ENCODE data around the gene ZMYND8.
"Not testable (repeated sequence)": the region's sequence is repeated elsewhere in the genome, so short reads cannot be mapped to it uniquely, and the experiment has no call there.

The ZMYND8 gene

DNA sequence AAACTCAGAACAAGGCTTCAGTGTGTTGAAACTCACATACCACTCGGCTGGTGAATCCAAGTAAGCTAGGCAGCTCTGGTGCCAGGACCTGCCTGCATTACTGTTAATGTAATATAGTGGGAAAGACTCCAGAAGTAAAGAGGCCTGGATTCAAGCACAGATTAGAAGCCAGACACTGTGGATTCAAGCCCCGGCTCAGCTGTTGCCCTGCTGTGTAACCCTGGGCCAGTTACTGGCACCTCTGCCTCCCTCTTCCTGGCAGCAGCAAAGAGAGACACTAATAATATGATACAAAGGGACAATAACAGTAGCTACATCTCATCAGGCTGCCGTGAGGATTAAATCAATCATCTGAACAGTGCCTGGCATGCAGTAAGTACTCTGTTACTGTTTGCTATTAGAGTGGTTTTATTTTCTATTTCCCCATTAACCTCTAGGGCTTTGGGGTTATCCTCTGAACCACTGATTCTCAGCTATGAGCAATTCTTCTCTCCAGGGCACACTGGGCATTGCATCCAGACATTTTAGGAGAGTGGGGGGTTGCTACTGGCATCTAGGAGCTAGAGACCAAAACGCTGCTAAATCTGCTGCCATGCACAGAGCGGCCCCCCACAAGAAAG lies 92.9 kb downstream of the ZMYND8 start:
- no peak for DNase-seq

DNA sequence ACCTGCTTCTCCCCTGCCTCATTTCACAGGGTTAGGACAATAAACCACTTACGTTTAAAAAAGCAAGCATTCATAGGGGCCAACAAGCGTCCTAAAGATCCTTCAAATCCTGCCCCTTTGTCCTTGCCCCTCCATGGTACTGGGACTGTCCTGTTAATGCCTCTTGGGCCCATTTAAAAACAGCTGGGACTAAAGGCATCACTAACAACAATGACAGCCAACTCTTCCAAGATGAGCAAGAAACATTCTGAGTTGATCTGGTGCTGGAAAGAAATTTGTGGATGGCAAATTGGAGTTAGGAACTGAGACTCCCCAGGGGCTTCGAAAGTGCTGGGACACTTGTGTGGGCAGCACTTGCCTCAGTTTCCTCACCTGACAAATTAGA lies 93.4 kb downstream of the ZMYND8 start:
- no peak for DNase-seq

DNA sequence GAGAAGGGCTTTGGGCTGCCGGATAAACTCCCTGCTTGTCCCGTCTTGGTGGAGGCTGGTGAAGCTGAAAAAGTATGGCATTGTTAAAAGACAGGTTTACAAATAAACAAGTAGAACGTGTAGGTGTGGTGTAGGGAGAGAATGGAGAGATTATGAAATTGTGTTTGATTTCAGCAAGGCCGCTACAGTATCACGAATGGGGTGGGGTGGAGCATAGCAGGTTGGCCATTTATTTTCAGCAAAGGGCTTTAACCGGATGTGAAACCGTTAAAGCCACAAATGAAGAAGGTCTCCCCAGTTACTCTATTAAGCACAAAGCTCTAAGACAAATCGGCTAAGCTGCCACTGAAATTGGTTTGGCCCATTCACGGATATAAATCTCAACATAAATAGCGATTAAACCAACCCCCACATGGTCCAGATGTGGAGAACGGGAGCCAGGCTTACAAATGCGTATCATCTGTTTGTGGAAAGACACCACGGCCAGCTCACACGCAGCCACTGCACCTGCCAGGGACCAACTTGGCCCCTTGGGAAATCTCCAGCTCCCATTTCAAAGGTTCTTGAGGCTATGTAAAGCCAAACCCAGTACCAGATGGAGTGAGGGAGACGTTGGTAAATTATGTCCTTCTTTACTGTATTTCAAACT lies 94.0 kb downstream of the ZMYND8 start:
- no peak for DNase-seq

DNA sequence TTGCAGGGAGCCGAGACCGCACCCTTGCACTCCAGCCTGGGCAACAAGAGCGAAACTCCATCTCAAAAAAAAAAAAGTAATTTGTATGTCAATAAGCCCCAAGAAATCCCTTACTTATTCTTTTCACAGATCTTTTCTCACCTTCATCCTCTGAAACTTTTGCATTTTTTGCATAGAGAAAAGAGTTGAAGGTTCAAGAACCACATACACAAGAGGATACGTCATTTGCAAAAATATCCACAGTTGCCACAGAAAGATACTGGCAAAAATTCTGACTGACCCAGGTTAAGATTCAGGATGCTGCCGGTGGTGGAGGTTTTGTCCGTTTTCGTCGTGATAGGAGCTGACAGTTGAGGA lies 94.5 kb downstream of the ZMYND8 start:
- DNase-seq = no peak

DNA sequence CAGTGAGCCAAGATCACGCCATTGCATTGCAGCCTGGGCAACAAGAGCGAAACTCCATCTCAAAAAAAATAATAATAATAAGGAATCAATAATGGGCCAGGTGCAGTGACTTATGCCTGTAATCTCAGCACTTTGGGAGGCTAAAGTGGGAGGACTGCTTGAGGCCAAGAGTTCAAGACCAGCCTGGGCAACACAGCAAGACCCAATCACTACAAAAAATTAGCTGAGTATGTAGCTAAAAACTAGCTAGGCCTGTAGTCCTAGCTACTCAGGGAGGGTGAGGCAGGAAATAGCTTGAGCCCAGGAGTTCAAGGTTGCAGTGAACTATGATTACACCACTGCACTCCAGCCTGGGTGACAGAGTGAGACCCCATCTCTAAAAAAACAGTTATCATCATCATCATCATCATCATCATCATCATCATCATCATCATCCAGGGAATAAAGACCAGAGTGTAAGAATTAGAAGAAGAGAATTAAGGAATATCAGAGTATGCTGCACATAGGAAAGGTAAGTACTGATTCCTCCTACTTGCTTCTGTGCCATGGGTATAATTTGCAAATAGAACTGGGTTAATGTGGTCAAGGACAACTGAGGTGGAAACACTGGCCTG lies 95.2 kb downstream of the ZMYND8 start:
- DNase-seq = not testable (repeated sequence)

DNA sequence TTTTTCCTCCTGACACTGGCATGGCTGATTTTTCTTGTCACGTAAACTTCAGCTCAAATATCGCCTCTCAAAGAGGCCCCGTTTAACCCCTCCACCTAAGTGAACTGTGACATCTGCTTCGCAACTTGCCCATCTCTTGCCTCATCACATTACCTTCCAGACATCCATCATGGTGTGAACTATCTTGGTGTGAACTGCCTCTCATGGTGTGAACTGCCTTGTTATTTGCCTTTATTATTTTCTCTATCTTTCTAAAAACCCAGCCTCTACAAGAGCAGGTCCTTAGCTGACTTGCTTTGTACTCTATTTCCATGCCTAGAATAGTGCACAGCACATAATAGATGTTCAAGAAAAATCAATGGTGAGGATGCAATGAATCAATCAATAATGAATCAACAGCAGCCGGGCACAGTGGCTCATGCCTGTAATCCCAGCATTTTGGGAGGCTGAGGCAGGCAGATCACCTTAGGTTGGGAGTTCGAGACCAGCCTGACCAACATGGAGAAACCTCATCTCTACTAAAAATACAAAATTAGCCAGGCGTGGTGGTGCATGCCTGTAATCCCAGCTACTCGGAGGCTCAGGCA lies 95.9 kb downstream of the ZMYND8 start:
- DNase-seq = not testable (repeated sequence)

DNA sequence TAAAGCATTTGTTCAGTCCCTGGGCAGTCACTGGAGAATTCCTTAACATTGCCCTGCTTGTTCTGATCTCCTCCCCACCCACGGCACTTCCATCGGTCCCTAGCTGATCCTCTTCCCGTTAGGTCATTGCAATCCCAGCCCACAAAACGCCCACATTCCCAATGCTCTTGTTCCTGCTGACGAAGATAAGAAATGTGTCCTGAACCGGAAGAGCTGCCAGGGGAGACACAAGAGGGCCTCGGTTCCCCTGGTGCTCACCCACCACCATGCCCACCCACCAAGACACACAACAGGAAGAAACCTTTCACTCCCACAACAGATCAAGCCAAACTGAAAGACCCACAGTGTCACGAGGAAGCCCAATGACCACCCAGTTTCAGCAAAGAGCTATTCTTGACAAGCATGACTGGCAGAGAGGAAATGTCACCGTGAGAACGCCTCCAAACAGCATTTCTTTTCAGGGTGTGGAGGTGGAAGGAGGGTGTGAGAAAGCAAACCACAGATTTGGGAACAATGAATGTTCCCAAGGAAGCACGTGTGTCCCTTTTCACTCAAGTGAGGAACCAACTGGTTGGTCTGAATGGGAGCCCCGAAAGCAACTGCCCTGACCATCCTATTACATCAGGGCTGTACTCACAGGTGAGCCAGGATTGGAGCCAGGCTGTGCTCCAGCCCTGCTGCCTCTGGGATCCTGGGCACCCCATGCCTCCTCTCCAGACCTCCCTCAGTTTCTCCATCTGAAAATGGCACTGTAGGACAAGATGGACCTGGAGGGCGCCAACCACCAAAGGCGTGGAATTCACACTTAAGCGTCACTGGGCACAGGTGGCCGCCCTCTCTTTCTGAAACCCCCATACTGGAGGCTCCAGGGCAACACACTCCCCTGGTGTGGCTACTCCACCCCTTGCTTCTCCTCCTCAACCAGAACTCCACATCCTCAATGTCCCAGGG lies 97.5 kb downstream of the ZMYND8 start:
- no peak for DNase-seq

DNA sequence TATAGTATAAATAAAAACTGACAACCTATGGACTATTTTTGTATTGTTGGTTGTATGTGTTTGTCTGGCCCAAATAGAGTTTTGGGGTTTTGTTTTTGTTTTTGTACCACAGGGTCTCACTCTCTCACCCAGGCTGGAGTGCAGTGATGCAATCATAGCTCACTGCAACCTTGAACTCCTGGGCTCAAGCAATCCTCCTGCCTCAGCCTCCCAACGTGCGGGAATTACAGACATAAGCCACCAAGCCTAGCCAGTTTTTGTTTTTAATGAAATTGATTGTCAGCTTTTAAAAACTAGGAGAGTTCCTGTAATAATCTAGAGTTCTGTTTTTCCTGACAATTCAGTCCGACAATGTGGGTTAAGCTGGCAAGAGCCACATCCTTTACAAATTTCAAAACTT lies 98.7 kb downstream of the ZMYND8 start:
- no peak for DNase-seq

DNA sequence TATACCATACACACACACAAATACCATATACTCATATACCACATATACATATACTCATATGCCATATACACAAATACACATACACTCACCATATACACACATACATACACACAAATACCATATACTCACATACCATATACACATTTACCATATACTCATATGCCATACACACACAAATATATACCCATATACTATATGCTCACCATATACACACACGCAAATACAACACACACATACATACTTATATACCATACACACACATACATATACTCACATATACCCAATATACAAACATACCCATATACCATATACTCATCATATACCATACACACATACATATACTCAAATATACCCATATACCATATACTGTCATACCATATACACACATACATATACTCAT lies 99.2 kb downstream of the ZMYND8 start:
- DNase-seq = no peak

DNA sequence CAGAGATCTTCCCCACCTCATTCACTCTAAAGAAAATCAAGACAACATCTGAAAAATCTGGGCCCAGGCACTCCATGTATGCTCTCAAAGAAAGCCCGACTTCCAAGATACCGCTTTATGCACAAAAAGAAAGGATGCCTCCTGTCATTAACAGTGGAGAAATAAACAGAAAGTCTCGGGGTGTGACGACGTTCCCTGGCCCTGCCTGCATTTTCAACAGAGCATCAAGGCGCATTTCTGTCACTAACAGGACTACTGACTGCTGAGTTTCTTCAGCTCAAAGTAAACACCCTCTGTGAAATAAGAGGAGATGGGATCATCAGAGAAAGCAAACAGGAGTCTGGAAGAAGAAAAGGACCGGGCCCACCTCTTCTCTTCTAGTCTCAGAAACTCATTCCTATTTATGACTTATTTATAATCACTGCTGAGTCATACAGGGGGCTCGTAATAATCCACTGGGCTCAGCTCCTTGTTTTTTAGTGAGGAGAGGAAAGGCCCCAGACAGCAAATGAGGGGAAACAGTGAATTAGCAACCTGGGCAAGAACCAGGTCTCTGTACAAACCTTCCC lies 99.7 kb downstream of the ZMYND8 start:
- DNase-seq = no peak

DNA sequence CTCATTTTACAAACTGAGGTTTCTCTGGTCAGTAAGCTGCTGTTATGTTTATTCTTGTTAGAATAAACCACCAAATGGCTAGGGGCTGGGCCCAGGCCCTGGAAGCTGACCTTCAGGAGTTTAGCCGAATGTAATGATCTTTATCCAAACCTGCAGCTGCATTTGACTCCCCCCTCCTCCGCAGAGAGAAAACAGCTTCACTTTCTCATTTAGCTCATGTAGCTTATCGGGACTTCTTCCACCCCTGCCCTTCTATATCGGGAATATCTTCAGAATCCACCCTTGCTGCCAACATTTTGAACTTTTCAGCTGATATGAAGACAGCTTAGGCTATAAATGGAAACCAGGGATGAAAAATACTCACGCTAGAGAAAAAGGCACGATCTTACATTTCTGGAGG lies 102.6 kb downstream of the ZMYND8 start:
- DNase-seq = no peak

DNA sequence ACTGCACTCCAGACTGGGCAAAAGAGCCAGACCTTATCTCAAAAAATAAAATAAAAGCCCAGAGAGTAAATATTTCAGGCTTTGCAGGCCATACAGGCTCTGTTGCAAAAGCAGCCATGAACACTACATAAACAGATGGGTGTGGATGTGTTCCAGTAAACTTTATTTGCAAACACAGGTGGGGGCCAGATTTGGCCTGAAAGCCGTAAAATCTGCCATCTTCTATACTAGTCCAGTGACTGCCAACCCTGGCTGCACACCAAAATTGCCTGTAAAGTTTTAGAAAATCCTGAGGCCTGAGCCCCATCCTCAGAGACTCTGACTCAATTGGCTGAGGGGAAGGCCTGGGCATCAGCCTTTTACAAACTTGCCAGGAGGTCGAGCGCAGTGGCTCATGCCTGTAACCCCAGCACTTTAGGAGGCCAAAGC lies 103.6 kb downstream of the ZMYND8 start:
- DNase-seq = no peak

DNA sequence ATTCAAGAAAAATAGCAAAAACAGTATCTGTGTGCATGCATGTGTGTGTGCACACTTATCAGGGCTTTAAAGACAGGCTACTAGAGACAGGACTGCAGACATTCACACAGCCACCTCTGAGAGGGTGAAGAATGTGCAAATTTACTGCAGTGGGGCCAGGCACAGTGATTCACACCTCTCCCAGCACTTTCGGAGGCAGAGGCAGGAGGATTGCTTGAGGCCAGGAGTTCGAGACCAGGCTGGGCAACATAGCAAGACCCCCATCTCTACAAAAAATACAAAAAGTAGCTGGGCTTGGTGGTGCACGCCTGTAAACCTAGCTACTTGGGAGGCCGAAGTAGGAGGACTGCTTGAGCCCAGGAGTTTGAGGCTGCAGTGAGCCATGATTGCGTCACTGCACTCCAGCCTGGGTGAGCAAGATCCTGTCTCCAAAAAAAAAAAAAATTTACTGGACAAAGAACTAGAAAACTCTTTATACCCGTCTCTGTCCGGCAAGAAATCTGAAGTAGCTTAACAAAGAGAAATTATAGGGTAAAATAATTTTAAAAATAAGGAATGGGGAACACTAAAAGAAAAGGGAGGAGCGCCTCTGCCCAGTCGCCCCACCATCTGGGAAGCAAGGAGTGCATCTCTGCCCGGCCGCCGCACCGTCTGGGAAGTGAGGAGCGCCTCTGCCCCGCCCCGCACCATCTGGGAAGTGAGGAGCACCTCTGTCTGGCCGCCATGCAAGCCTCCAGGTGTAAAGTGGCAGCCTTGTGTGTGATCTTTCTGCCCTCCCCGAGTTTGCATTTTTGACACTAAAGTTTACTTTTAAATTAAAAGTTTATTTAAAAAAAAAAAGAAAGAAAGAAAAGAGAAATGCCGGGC lies 105.1 kb downstream of the ZMYND8 start:
- DNase-seq = no peak

DNA sequence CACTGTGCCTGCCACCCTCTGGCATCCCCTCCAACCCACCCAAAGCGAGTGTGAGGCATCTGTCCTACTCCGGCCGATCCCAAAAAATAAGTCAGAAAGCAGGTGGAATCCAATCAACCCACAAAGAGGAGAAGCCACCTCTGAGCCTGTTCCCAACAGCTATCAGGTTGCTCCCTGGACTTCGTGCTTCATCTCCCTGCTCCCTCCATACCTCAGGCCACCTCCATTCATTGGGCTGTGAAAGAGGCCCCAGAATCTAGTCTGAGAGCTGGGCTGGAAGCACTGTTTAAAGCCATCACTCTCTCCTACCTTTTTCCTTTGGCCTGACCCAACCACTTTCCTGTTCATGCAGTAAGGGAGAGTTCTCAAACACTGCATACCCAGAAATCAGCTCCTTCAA lies 106.1 kb downstream of the ZMYND8 start:
- no peak for DNase-seq

DNA sequence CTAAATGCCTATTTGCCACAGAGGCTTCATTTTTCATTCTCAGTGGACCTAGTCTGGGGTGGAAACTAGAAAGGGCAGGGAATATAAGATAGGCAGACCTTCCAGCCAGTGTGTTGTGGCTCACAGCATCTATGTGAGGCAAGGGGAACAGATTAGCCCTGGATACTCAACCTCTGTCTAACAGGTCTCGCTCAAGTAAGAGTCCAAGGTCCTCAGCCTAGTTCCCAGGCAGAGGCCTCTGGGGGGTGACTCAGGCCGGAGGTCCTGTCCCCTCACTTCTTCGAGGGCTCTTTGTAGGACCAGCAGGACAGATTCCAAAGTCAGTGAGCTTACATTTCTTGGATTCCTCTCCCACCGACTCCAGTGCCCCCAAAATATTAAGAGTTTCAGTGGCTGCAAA lies 106.6 kb downstream of the ZMYND8 start:
- no peak for DNase-seq

DNA sequence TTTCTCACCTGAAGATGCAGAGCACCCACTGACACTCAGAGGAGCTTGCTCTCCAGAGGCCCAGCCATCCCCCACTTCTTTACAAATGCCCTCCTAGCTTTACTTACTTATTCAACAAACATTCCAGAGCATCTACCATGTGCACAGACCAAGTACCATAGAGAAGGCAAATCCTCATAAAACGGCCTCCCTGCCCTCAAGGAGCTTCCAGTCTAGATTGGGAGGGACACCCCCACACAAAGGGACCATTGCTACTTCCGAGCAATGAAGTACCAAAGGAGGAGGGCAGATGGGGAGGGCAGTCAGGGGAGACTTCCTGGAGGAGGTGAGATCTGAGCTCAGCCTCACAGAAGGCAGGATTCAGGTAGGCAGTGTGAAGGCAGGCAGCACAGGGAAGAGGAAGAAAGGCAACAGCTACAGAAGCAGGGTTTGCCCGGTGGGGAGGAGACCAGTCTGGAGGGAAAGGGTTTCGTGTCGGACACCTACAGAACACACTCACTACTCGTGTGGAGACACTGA lies 108.0 kb downstream of the ZMYND8 start:
- DNase-seq = no peak

DNA sequence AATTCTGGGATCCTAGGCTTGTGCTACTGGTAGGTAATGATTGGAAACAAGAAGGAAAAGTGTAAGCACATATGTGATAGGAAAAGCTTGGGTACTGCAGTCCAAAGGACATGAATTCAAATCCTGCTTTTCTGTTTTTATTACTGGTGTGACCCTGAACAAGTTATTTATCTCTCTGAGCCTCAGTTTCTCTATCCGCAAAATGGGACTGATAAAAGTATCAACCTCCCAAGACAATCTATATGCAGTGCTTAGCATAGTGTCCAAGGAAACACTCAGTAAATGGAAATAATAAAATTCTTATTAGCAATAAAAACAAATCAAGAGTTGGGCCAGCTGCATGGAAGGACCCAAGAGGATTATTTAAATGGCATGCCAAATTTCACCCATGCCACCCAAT lies 108.5 kb downstream of the ZMYND8 start:
- no peak for DNase-seq

DNA sequence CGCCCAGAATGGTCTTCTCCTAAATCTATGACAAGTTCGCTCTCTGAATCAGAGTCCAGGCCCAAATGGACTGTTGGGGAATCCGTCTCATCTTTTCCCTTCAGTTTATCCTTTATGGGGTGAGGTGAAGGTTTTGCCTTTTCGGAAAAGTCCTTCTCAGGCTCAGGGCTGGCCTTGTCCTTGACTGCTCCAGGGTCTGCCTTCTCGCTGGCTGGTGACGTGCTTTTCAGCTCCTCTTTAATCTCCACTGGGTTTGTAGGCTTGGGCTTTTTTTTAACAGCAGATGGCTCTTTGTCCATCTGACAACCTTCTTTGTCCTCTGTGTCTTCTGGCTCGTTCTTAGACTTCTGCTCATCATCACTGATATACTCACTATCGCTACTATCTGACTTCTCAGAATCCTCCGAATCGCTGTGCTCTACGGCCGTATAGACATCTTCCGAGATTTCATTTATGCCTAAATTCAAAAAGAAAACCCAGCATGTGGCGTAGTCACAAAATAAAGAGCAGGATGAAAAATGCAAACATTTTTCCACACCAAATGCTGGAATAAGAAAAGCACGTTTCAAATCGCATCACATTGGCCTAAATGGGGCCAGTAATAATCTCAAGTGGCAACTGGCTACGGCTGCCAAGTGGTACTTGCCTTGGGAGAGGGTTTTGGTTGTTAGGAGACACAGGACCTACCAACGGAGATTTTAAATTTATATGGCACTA lies 110.3 kb downstream of the ZMYND8 start:
- DNase-seq = no peak

DNA sequence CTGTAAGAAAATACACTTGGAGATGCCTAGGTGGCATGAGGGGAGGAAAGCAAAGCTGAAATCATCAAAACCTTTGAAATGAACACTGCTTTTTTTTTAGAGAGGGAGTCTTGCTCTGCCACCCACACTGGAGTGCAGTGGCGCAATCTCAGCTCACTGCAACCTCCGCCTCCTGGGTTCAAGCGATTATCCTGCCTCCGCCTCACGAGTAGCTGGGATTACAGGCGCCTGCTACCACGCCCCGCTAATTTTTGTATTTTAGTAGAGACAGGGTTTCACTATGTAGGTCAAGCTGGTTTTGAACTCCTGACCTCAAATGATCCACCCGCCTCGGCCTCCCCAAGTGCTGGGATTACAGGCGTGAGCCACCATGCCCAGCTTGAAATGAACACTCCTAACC lies 111.3 kb downstream of the ZMYND8 start:
- not testable (repeated sequence) for DNase-seq

DNA sequence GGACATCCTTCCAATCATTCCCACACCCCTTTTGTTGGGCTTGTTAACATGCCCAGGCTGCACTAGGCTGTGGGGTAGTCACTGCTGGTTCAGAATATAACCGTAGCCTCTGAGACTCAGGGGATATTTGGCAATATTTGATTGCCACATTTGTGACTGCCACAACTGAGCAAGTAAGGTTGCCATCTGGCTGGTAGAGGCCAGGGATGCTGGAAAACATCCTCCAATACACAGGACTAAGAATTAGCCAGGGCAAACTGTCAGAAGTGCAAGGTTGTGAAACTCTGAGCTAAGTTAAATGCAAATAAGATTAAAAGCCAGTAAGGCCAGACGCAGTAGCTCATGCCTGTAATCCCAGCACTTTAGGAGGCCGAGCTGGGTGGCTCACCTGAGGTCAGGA lies 112.0 kb downstream of the ZMYND8 start:
- DNase-seq = no peak

All from NCI-H774 (cell line).